ENCODE data around the gene FGD3. TPM values are rescaled to one million over a fixed set of nuclear protein-coding genes. Genes with fewer than 3 reads are reported as not detected.

FGD3 gene
- total and polyA plus RNA-seq, 2 donors (not counting 1 experiment from before 2014, with no cell fraction given): not detected

DNA sequence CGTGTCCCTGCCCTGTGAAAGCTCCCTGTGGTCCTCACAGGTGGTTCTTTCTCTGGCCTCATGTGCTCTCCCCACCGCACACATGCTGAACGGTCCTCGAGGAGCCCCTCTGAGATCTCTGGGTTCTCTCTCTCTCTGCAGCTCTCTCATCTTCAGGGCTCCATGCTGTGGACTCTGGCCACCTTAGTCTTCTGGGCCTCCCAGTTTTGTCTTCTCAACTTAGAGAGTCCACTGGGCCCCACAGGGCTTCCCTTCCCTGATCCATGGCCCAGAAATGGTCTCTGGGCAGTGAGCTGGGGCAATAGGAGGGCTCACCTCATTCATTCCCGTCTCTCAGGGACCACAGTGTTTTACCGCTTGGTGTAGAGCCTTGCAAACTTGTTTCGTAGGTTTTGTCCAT, 26.4 kb downstream of the FGD3 start:
- H3K27ac ChIP-seq (ENCODE audit: insufficient read depth, low read length): no peak overlapping the region
- no peaks in the 10 kb centered on the region for H3K9me3 ChIP-seq (ENCODE audit: control insufficient read depth, insufficient read depth, low read depth, low read length)
- H4K20me1 ChIP-seq (ENCODE audit: control insufficient read depth, extremely low read depth, insufficient read depth, low read length): no peaks in the 10 kb centered on the region
- TF ChIP-seq, protein P1, sequence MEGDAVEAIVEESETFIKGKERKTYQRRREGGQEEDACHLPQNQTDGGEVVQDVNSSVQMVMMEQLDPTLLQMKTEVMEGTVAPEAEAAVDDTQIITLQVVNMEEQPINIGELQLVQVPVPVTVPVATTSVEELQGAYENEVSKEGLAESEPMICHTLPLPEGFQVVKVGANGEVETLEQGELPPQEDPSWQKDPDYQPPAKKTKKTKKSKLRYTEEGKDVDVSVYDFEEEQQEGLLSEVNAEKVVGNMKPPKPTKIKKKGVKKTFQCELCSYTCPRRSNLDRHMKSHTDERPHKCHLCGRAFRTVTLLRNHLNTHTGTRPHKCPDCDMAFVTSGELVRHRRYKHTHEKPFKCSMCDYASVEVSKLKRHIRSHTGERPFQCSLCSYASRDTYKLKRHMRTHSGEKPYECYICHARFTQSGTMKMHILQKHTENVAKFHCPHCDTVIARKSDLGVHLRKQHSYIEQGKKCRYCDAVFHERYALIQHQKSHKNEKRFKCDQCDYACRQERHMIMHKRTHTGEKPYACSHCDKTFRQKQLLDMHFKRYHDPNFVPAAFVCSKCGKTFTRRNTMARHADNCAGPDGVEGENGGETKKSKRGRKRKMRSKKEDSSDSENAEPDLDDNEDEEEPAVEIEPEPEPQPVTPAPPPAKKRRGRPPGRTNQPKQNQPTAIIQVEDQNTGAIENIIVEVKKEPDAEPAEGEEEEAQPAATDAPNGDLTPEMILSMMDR (conservative IDR thresholded peaks at IDR 0.05 in 1 of 2, IDR thresholded peaks at IDR 0.05 in 1 of 2; ENCODE audit: low read depth in 1 of 2, low read length in 2 of 2): no peak
- TF ChIP-seq EZH2 (IDR thresholded peaks at IDR 0.05; ENCODE audit: low read length, missing control alignments): no peak
- H3K4me2 ChIP-seq (ENCODE audit: extremely low read depth, insufficient read depth, low read length): no peak overlapping the region
- H3K9ac ChIP-seq (ENCODE audit: insufficient read depth, low read length): no peak overlapping the region
- no peaks in the 10 kb centered on the region for H3K4me1 ChIP-seq (ENCODE audit: control insufficient read depth, extremely low read depth, insufficient read depth, low read length)
- H2AFZ ChIP-seq (ENCODE audit: low read length): no peak overlapping the region
- H3K27me3 ChIP-seq (ENCODE audit: control insufficient read depth, insufficient read depth, low read length): no peaks in the 10 kb centered on the region
- H3K36me3 ChIP-seq (ENCODE audit: control insufficient read depth, insufficient read depth, low read length): no peaks in the 10 kb centered on the region
- H3K79me2 ChIP-seq (ENCODE audit: control insufficient read depth, insufficient read depth, low read length): no peaks in the 10 kb centered on the region
- no peak for DNase-seq (ENCODE audit: low read depth in 2 of 2)
- no peak overlapping the region for H3K4me3 ChIP-seq (replicated peaks in 1 of 4; ENCODE audit: control extremely low read depth in 1 of 4, insufficient read depth in 1 of 4, low read depth in 3 of 4, low read length in 4 of 4)

DNA sequence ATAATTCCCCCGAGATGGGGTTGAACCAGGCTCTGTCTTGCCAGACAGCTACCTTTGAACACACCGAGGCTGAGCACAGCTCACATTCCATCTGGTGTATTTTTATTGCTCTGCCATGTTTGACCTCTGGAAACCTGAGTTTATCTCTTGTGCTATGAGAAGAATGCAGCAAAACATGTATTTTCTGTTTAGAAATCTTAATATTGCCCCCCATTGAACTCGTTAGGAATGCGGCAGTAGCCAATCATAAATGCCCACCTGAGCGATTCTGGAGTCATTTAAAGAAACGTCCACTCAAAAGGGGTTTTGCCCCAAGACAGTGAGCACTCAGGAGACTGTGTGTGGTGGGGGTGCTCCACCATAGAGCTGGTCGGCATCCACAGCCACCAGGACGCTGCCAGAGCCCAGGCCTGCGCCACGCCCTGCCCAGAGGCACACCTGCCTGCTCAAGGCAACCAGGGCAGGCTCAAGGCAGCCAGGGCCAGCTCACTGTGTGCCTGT, 26.9 kb downstream of the FGD3 start:
- H3K27me3 ChIP-seq (ENCODE audit: control insufficient read depth, insufficient read depth, low read length): no peaks in the 10 kb centered on the region
- H3K4me2 ChIP-seq (ENCODE audit: extremely low read depth, insufficient read depth, low read length): no peak overlapping the region
- H3K27ac ChIP-seq (ENCODE audit: insufficient read depth, low read length): no peak overlapping the region
- no peak overlapping the region for H2AFZ ChIP-seq (ENCODE audit: low read length)
- H3K9me3 ChIP-seq (ENCODE audit: control insufficient read depth, insufficient read depth, low read depth, low read length): no peaks in the 10 kb centered on the region
- H3K79me2 ChIP-seq (ENCODE audit: control insufficient read depth, insufficient read depth, low read length): no peaks in the 10 kb centered on the region
- no peak overlapping the region for H3K4me3 ChIP-seq (replicated peaks in 1 of 4; ENCODE audit: control extremely low read depth in 1 of 4, insufficient read depth in 1 of 4, low read depth in 3 of 4, low read length in 4 of 4)
- no peaks in the 10 kb centered on the region for H4K20me1 ChIP-seq (ENCODE audit: control insufficient read depth, extremely low read depth, insufficient read depth, low read length)
- no peaks in the 10 kb centered on the region for H3K4me1 ChIP-seq (ENCODE audit: control insufficient read depth, extremely low read depth, insufficient read depth, low read length)
- no peak for TF ChIP-seq EZH2 (IDR thresholded peaks at IDR 0.05; ENCODE audit: low read length, missing control alignments)
- TF ChIP-seq, protein P1 (conservative IDR thresholded peaks at IDR 0.05 in 1 of 2, IDR thresholded peaks at IDR 0.05 in 1 of 2; ENCODE audit: low read depth in 1 of 2, low read length in 2 of 2): no peak
- no peak overlapping the region for H3K9ac ChIP-seq (ENCODE audit: insufficient read depth, low read length)
- H3K36me3 ChIP-seq (ENCODE audit: control insufficient read depth, insufficient read depth, low read length): no peaks in the 10 kb centered on the region
- DNase-seq (ENCODE audit: low read depth in 2 of 2): no peak

- Histone ChIP-seq H3K9me3 (ENCODE audit: control insufficient read depth, insufficient read depth, low read depth, low read length) (no peaks in the 10 kb centered on the region), H3K27ac (ENCODE audit: insufficient read depth, low read length) (no peak overlapping the region), H3K4me2 (ENCODE audit: extremely low read depth, insufficient read depth, low read length) (no peak overlapping the region), H4K20me1 (ENCODE audit: control insufficient read depth, extremely low read depth, insufficient read depth, low read length) (no peaks in the 10 kb centered on the region), H3K27me3 (ENCODE audit: control insufficient read depth, insufficient read depth, low read length) (no peaks in the 10 kb centered on the region), H3K4me3 (replicated peaks in 1 of 4; ENCODE audit: control extremely low read depth in 1 of 4, insufficient read depth in 1 of 4, low read depth in 3 of 4, low read length in 4 of 4) (no peak overlapping the region), H3K9ac (ENCODE audit: insufficient read depth, low read length) (no peak overlapping the region), H3K4me1 (ENCODE audit: control insufficient read depth, extremely low read depth, insufficient read depth, low read length) (no peaks in the 10 kb centered on the region), H3K79me2 (ENCODE audit: control insufficient read depth, insufficient read depth, low read length) (no peaks in the 10 kb centered on the region), H3K36me3 (ENCODE audit: control insufficient read depth, insufficient read depth, low read length) (no peaks in the 10 kb centered on the region), H2AFZ (ENCODE audit: low read length) (no peak overlapping the region)
- no peak for DNase-seq (ENCODE audit: low read depth in 2 of 2)
- no peak for TF ChIP-seq EZH2 (IDR thresholded peaks at IDR 0.05; ENCODE audit: low read length, missing control alignments)
- TF ChIP-seq, protein P1 (conservative IDR thresholded peaks at IDR 0.05 in 1 of 2, IDR thresholded peaks at IDR 0.05 in 1 of 2; ENCODE audit: low read depth in 1 of 2, low read length in 2 of 2): no peak
Measured at GRCh38 chr9:92974761-92975755, 27.7 kb downstream of the FGD3 start.

All from fibroblast of lung (primary cell).